K562 (cell line): Measurements from ENCODE around the gene CRB2. TPM values are rescaled to one million over a fixed set of nuclear protein-coding genes. Genes with fewer than 3 reads are reported as not detected.

ENCODE experiments used
- ATAC-seq: fragments of 200-7000 bp; cut with Tn5 transposase; 3 replicates; pipeline ENCODE4 v1.9.1; 2020; ENCODE audit warnings: moderate library complexity
- BruUV-seq: library from RNA; stranded (reverse); fragments of 400-500 nt; replicated peaks from 2 replicates; lab custom pipeline; 2021; lab: Mats Ljungman, UMichigan
- CTCF ChIA-PET: fragments of 300-600 bp; formaldehyde crosslinking; extraction: SDS; loops from one replicate; lab custom pipeline; 2021; ENCODE audit warnings: low intra/inter-chr PET ratio; lab: Yijun Ruan, JAX
- POLR2A ChIA-PET: fragments of 300-600, 350-650 bp; sonication (Branson Sonifier 250); formaldehyde crosslinking; extraction: SDS; loops from one replicate; lab custom pipeline; 2021; ENCODE audit warnings: antibody characterized with exemption, inconsistent platforms; lab: Yijun Ruan, JAX
- DNase-seq, 4 experiments: peaks; one replicate each; pipeline versions ENCODE4 v3.0.0 to v3.0.0-alpha.2; 2011 to 2018; ENCODE audit warnings: low spot score in 3 of 4, mixed read lengths in 3 of 4; ENCODE audit errors: extremely low read depth in 1 of 4
- FAIRE-seq: peaks from 2 replicates; lab custom pipeline; 2011; peaks lifted over from hg19 to GRCh38; lab: Jason Lieb, UNC
- H2AFZ ChIP-seq: 2 replicates; pipeline ENCODE4 v1.6.0; 2011; ENCODE audit warnings: low read depth, low read length, control low read depth, inconsistent platforms
- H3K27ac ChIP-seq: fragments of 200-600 bp; 3 replicates; pipeline ENCODE4 v1.8.0; 2011; ENCODE audit warnings: low read depth, mild to moderate bottlenecking, control low read depth, inconsistent platforms, low read length, moderate library complexity, mixed read lengths; ENCODE audit errors: extremely low read depth
- H3K27me3 ChIP-seq, 2 experiments: fragments of 300-600 bp in 1 of 2; 2 replicates in 1 of 2; 3 replicates in 1 of 2; pipeline versions ENCODE4 v1.6.0 to v1.8.0; 2011; ENCODE audit warnings: inconsistent platforms in 2 of 2, low read length in 2 of 2, mild to moderate bottlenecking in 1 of 2, mixed read lengths in 1 of 2, moderate library complexity in 1 of 2; ENCODE audit not compliant: control insufficient read depth in 2 of 2, insufficient read depth in 2 of 2
- H3K36me3 ChIP-seq: fragments of 300-600 bp; 3 replicates; pipeline ENCODE4 v1.8.0; 2011; ENCODE audit warnings: mild to moderate bottlenecking, low read length, inconsistent platforms; ENCODE audit not compliant: control insufficient read depth, insufficient read depth
- H3K4me1 ChIP-seq, 2 experiments: fragments of 200-600 bp in 1 of 2; replicated peaks in 1 of 2; 2 replicates in 1 of 2; 3 replicates in 1 of 2; pipeline versions ENCODE4 v1.5.1 to v1.8.0; 2011; ENCODE audit warnings: inconsistent platforms in 2 of 2, low read length in 2 of 2, mild to moderate bottlenecking in 1 of 2, mixed read lengths in 1 of 2, moderate library complexity in 1 of 2; ENCODE audit not compliant: control insufficient read depth in 2 of 2, insufficient read depth in 2 of 2
- H3K4me2 ChIP-seq: 2 replicates; pipeline ENCODE4 v1.6.1; 2011; ENCODE audit warnings: low read length, control low read depth, inconsistent platforms, mixed read lengths; ENCODE audit not compliant: insufficient read depth
- H3K4me3 ChIP-seq: fragments of 200-600 bp; sonication (generic), shearing (Covaris generic); 2 replicates; pipeline ENCODE4 v1.5.1; 2016; ENCODE audit warnings: control low read depth, inconsistent platforms
- H3K79me2 ChIP-seq: fragments of 200-600 bp; 3 replicates; pipeline ENCODE4 v1.8.0; 2011; ENCODE audit warnings: low read length, inconsistent platforms; ENCODE audit not compliant: control insufficient read depth, insufficient read depth
- H3K9ac ChIP-seq, 2 experiments: 2 replicates each; pipeline versions ENCODE4 v1.6.0 to v1.6.1; 2011; ENCODE audit warnings: low read depth in 2 of 2, low read length in 2 of 2, control low read depth in 1 of 2, inconsistent platforms in 1 of 2, mild to moderate bottlenecking in 1 of 2, mixed read lengths in 1 of 2; ENCODE audit not compliant: insufficient read depth in 1 of 2
- H3K9me1 ChIP-seq: one replicate; pipeline ENCODE4 v1.6.0; 2011; ENCODE audit warnings: inconsistent platforms, mild to moderate bottlenecking, low read length, moderate library complexity; ENCODE audit not compliant: control insufficient read depth, insufficient read depth
- H3K9me3 ChIP-seq: replicated peaks from 2 replicates; pipeline ENCODE4 v1.5.1; 2011; ENCODE audit warnings: low read depth, low read length, inconsistent platforms; ENCODE audit not compliant: control insufficient read depth, insufficient read depth
- H4K20me1 ChIP-seq: replicated peaks from 2 replicates; pipeline ENCODE4 v1.6.1; 2011; ENCODE audit warnings: low read length, inconsistent platforms, mixed read lengths; ENCODE audit not compliant: control insufficient read depth, insufficient read depth
- BCOR ChIP-seq: fragments of 450-650 bp; IDR thresholded peaks from 2 replicates; pipeline ENCODE4 v1.6.1; 2016
- HDAC2 ChIP-seq: fragments of 450-650 bp; IDR thresholded peaks from 2 replicates; pipeline ENCODE4 v1.6.1; 2016; ENCODE audit warnings: mild to moderate bottlenecking
- KDM1A ChIP-seq, 2 experiments: fragments of 450-650 bp; IDR thresholded peaks; 2 replicates each; pipeline ENCODE4 v1.6.1; 2016; ENCODE audit warnings: mild to moderate bottlenecking in 2 of 2
- PTBP1 ChIP-seq: fragments of 200-400 bp; formaldehyde crosslinking; IDR thresholded peaks from 2 replicates; pipeline ENCODE4 v1.6.1; 2017; ENCODE audit warnings: low read depth, low read length
- RBM25 ChIP-seq: fragments of 200-400 bp; formaldehyde crosslinking; IDR thresholded peaks from 2 replicates; pipeline ENCODE4 v1.6.1; 2018; ENCODE audit warnings: low read length, low read depth, moderate library complexity; ENCODE audit not compliant: severe bottlenecking
- RCOR1 ChIP-seq, 2 experiments: IDR thresholded peaks; 2 replicates each; pipeline ENCODE4 v1.6.1; 2012; ENCODE audit warnings: low read depth in 2 of 2, low read length in 2 of 2, borderline replicate concordance in 1 of 2, improper control_type of control experiment in 1 of 2
- SMAD4 ChIP-seq: fragments of 250-450 bp; sonication (Bioruptor Pico); conservative IDR thresholded peaks from 2 replicates; pipeline ENCODE4 v1.8.0; 2021; ENCODE audit warnings: inconsistent platforms, mild to moderate bottlenecking, moderate library complexity
- SMARCA5 ChIP-seq: fragments of 450-650 bp; IDR thresholded peaks from 2 replicates; pipeline ENCODE4 v1.6.1; 2016
- ZC3H4 ChIP-seq: sonication (generic); formaldehyde crosslinking; IDR thresholded peaks from 2 replicates; pipeline ENCODE4 v1.9.0; 2021; ENCODE audit warnings: missing genetic modification reagents, borderline replicate concordance
- ZKSCAN8 ChIP-seq: fragments of 200-800 bp; sonication (Bioruptor generic); IDR thresholded peaks from 2 replicates; pipeline ENCODE4 v1.6.1; 2016; ENCODE audit warnings: missing genetic modification characterization, missing compliant biosample characterization
- WGBS: fragments of 100-300 bp; shearing (Covaris generic); methylation state at CpG from one replicate; pipeline ENCODE4 v1.1.6; 2016; ENCODE audit warnings: low coverage, mixed read lengths; ENCODE audit not compliant: insufficient coverage; ENCODE audit errors: missing lambda C conversion rate; 5-methylcytosine and 5-hydroxymethylcytosine counted together
- in situ Hi-C: fragments of 300-500 bp; cut with MboI; formaldehyde crosslinking; loops from 4 replicates; pipeline ENCODE4 v1.15.0; 2018; ENCODE audit warnings: inconsistent platforms, mixed read lengths
- intact Hi-C: fragments of 100-400 bp; cut with micrococcal nuclease; formaldehyde crosslinking; loops from 2 replicates; pipeline ENCODE4 v1.14.2; 2022
- polyA plus RNA-seq, 8 experiments: library from polyadenylated mRNA; depleted of rRNA in 4 of 8; stranded (reverse) in 5 of 8; unstranded in 3 of 8; fragments of >200 nt; fragmentation: Nextera tagmentation in 2 of 8; fragmentation: Illumina TruSeq in 1 of 8; extraction: Ambion mirVana in 2 of 8; extraction: Trizol in 1 of 8; gene quantifications; 2 replicates each; pipeline versions ENCODE4 v1.2.1 to v1.2.3, GENCODE V29; 2011 to 2014; ENCODE audit warnings: inconsistent platforms in 1 of 8, missing spikeins in 1 of 8
- total RNA-seq, 7 experiments: library from RNA; depleted of rRNA in 6 of 7; stranded (reverse); fragments of >200 nt in 6 of 7; fragmentation: Illumina TruSeq in 2 of 7; extraction: Trizol in 2 of 7; gene quantifications; 2 replicates each; pipeline versions ENCODE4 v1.2.1 to v1.2.3, GENCODE V29; 2011 to 2021; ENCODE audit warnings: low replicate concordance in 1 of 7
- TF ChIP-seq, protein P1 (sequence below), 2 experiments: IDR thresholded peaks in 1 of 2; conservative IDR thresholded peaks in 1 of 2; 2 replicates each; pipeline ENCODE4 v1.6.1; 2016; ENCODE audit warnings: low read depth in 2 of 2, mild to moderate bottlenecking in 1 of 2, missing compliant biosample characterization in 1 of 2, missing genetic modification characterization in 1 of 2, moderate library complexity in 1 of 2
- TF ChIP-seq, protein P2 (sequence below): fragments of 450-650 bp; IDR thresholded peaks from 2 replicates; pipeline ENCODE4 v1.6.1; 2016
- TF ChIP-seq, protein P3 (sequence below): sonication (generic); formaldehyde crosslinking; IDR thresholded peaks from 2 replicates; pipeline ENCODE4 v1.8.0; 2023; ENCODE audit warnings: mild to moderate bottlenecking, missing genetic modification reagents

Gene CRB2
- total and polyA plus RNA-seq, 9 of the 15 experiments (the other 6 are each of a cell fraction or from before 2014, with no cell fraction given) = 0.13 to 1.2 (median 0.25) TPM; not detected in 2

DNA sequence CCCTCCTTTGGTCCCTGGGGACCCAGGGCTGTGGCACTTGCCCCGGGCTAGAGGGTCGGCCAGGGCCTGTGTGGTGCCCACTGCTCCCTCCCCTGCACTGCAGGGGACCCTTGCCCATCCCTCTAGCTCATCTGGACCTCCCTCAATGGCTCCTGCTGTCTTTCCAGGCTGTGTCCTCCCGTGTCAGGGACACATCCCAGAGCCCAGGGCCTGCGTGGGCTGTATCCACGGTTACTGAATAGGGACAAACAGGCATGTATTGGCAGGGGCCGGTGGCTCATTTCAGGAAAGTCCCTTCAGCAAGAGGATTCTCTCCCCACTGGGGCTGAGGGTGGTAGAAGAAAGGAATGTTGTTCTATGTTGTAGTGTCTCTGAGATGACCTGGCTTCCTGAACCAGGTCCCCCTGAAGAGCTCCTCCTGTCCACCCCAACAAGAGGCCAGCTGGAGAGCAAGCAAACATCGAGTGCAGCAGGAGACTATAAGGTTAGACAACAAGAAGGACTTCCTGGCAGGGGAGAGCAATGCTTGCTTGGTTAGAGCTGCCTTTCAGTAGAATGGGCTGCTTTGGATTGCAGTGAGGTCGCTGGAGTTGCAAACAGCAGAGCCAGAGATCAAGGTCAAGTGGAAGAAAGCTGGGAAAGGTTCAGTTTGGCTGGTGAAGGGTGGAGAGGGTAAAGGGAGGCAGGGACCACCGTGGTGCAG, 1.0 kb upstream of the CRB2 start:
- BruUV-seq = no TSS peak
- POLR2A ChIA-PET = interaction anchor here (0.5 to 1.1 kb wide), 4 partner anchors 23 to 1200 kb away, joined by 3 read pairs; no protein-coding TSS in a partner anchor
- intact Hi-C loops (loop anchor here (1.0 to 5.0 kb wide), 4 partner anchors 30 to 543 kb away; no protein-coding TSS in a partner anchor), in situ Hi-C loops (loop anchor here (5.0 to 10.0 kb wide), 3 partner anchors 32 to 890 kb away; no protein-coding TSS in a partner anchor)
- H2AFZ ChIP-seq = no peak overlapping the region
- peak; percentile 74 to 87 for TF ChIP-seq KDM1A (IDR thresholded peaks at IDR 0.05)
- TF ChIP-seq, protein P1, sequence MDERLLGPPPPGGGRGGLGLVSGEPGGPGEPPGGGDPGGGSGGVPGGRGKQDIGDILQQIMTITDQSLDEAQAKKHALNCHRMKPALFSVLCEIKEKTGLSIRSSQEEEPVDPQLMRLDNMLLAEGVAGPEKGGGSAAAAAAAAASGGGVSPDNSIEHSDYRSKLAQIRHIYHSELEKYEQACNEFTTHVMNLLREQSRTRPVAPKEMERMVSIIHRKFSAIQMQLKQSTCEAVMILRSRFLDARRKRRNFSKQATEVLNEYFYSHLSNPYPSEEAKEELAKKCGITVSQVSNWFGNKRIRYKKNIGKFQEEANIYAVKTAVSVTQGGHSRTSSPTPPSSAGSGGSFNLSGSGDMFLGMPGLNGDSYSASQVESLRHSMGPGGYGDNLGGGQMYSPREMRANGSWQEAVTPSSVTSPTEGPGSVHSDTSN (CRISPR knock-in tag; IDR thresholded peaks at IDR 0.05; ENCODE audit: low read depth) = no peak
- TF ChIP-seq, protein P1 (tag; conservative IDR thresholded peaks at IDR 0.05; ENCODE audit: low read depth) = no peak
- TF ChIP-seq PTBP1 = 0 out of 2 replicates have a peak, but pooled peaks have one; percentile 55
- TF ChIP-seq ZC3H4 (CRISPR knock-in tag) = 0 out of 2 replicates have a peak, but pooled peaks have one; percentile 26
- TF ChIP-seq ZKSCAN8 (CRISPR knock-in tag) = no peak
- TF ChIP-seq BCOR = peak; percentile 96
- 0 out of 2 replicates have a peak, but pooled peaks have one; percentile 17 for TF ChIP-seq HDAC2
- 0 out of 2 replicates have a peak, but pooled peaks have one; percentile 19 for TF ChIP-seq SMARCA5
- TF ChIP-seq, protein P2, sequence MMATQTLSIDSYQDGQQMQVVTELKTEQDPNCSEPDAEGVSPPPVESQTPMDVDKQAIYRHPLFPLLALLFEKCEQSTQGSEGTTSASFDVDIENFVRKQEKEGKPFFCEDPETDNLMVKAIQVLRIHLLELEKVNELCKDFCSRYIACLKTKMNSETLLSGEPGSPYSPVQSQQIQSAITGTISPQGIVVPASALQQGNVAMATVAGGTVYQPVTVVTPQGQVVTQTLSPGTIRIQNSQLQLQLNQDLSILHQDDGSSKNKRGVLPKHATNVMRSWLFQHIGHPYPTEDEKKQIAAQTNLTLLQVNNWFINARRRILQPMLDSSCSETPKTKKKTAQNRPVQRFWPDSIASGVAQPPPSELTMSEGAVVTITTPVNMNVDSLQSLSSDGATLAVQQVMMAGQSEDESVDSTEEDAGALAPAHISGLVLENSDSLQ = no peak
- peak; percentile 84 for TF ChIP-seq RBM25
- TF ChIP-seq, protein P3, sequence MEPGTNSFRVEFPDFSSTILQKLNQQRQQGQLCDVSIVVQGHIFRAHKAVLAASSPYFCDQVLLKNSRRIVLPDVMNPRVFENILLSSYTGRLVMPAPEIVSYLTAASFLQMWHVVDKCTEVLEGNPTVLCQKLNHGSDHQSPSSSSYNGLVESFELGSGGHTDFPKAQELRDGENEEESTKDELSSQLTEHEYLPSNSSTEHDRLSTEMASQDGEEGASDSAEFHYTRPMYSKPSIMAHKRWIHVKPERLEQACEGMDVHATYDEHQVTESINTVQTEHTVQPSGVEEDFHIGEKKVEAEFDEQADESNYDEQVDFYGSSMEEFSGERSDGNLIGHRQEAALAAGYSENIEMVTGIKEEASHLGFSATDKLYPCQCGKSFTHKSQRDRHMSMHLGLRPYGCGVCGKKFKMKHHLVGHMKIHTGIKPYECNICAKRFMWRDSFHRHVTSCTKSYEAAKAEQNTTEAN (CRISPR knock-in tag) = no peak
- no peak for TF ChIP-seq SMAD4 (CRISPR knock-in tag)
- TF ChIP-seq RCOR1 (IDR thresholded peaks at IDR 0.05; ENCODE audit: borderline replicate concordance in 1 of 2, low read depth in 2 of 2, low read length in 2 of 2) = 0 out of 4 replicates have a peak, but pooled peaks of 1 of the 2 experiments have one; percentile 9
- no peaks in the 10 kb centered on the region for H3K9me3 ChIP-seq
- H3K27ac ChIP-seq = no peak overlapping the region
- WGBS = 53% methylated on average over 9 of the region's 9 CpGs
- FAIRE-seq = no peak
- H3K79me2 ChIP-seq = no peaks in the 10 kb centered on the region
- no peak for DNase-seq
- no peak overlapping the region for H3K4me2 ChIP-seq
- CTCF ChIA-PET = interaction anchor here (0.6 to 5.6 kb wide), 3 partner anchors 30 to 329 kb away, joined by 3 to 75 read pairs (median 4); no protein-coding TSS in a partner anchor
- no peaks in the 10 kb centered on the region for H3K9me1 ChIP-seq
- peaks cover 19 to 60% of the 10 kb centered on the region in 2 experiments for H3K4me1 ChIP-seq
- peaks cover 2 to 15% of the 10 kb centered on the region in 2 experiments; a peak in 3 of 5 replicates for H3K27me3 ChIP-seq
- H3K36me3 ChIP-seq = no peaks in the 10 kb centered on the region
- no peak overlapping the region for H3K4me3 ChIP-seq
- H4K20me1 ChIP-seq = peaks cover 7% of the 10 kb centered on the region; the same call in 1 of the 2 replicates
- H3K9ac ChIP-seq = no peak overlapping the region; a peak in 1 of 4 replicates
- no peak for ATAC-seq
